HG03354 (cell line): ENCODE data around the gene LRIF1.
"Not testable (repeated sequence)": the region's sequence is repeated elsewhere in the genome, so short reads cannot be mapped to it uniquely, and the experiment has no call there.

ENCODE experiments used
- ATAC-seq: cut with Tn5 transposase; IDR thresholded peaks from one replicate; pipeline ENCODE4 v1.9.1; 2021; ENCODE audit warnings: mild to moderate bottlenecking; ENCODE audit not compliant: unreplicated experiment, poor library complexity, severe bottlenecking

Gene LRIF1, protein sequence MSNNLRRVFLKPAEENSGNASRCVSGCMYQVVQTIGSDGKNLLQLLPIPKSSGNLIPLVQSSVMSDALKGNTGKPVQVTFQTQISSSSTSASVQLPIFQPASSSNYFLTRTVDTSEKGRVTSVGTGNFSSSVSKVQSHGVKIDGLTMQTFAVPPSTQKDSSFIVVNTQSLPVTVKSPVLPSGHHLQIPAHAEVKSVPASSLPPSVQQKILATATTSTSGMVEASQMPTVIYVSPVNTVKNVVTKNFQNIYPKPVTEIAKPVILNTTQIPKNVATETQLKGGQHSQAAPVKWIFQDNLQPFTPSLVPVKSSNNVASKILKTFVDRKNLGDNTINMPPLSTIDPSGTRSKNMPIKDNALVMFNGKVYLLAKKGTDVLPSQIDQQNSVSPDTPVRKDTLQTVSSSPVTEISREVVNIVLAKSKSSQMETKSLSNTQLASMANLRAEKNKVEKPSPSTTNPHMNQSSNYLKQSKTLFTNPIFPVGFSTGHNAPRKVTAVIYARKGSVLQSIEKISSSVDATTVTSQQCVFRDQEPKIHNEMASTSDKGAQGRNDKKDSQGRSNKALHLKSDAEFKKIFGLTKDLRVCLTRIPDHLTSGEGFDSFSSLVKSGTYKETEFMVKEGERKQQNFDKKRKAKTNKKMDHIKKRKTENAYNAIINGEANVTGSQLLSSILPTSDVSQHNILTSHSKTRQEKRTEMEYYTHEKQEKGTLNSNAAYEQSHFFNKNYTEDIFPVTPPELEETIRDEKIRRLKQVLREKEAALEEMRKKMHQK

GRCh38 chr1:110963691-110964454 lies at the start of gene LRIF1:
Gene LRIF1, minus strand, starts transcription at chr1:110963922. Its CDS starts 234 bp downstream, at chr1:110963688.
- ATAC-seq = peak; percentile 95

DNA sequence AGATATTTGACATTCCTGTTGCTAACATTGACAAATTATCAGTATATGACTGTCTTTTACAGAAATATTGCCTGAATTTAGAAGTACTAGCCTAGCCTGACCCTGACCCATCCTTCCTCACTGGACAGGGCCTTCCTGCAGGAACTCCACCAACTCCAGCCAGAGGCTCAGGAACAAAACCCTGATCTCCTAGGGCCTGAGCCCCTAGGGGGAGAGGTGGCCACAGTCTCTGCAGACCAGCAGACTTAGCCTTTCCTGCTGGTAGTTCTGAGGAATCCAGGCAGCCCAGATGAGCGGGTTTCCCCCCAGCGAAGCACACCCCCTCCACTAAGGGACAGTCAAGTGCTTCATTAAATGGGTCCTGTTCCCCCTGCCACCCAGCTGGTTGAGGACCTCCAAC lies 44.3 kb upstream of the LRIF1 start:
- no peak for ATAC-seq

DNA sequence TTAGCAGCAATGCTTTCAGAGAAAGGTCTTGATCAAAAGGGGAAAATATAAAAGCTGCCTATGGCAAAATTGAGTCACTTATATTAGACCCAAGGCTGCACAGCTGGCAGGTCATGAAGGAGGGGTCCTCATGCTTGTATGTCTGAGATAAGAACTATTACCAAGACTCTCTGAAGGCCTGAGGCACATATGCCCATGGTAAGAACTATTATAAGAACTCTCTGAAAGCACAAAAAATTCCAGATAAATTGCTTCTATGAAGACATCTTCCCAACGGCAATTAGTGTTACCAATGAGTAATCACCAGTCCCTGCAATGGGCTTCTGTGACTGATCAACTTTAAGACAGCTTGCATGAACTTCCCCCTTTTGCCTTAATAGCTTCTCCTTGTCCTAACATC lies 42.8 kb upstream of the LRIF1 start:
- ATAC-seq = no peak

- not testable (repeated sequence) for ATAC-seq
These were observed 35.9 kb upstream of the LRIF1 start for GRCh38 chr1:110999607-111000006.

DNA sequence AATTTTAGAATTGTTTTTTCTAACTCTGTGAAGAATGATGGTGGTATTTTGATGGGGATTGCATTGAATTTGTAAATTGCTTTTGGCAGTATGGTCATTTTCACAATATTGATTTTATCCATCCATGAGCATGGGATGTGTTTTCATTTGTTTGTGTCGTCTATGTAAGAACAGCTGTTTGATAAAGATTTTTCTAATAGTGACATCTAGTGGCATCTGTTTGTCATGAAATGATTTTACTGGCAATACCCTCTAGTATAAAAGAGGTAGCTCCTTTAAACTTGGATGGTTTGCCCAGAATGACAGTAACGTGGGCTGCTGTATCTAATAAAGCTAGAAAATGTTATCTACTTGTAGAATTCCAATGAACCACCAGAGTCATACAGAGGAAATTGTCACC lies 28.6 kb upstream of the LRIF1 start:
- ATAC-seq = not testable (repeated sequence)

DNA sequence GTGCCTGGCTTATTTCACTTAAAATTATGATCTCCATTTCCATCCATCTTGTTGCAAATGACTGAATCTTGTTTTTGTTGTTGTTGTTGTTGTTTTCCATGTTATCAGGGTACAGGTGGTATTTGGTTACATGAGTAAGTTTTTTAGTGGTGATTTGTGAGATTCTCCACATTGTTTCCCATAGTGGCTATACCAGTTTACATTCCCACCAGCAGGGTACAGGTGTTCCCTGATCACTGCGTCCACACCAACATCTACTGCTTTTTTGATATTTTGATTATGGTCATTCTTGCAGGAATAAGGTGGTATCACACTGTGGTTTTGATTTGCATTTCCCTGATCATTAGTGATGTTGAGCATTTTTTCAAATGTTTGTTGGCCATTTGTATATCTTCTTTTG lies 27.6 kb upstream of the LRIF1 start:
- not testable (repeated sequence) for ATAC-seq

DNA sequence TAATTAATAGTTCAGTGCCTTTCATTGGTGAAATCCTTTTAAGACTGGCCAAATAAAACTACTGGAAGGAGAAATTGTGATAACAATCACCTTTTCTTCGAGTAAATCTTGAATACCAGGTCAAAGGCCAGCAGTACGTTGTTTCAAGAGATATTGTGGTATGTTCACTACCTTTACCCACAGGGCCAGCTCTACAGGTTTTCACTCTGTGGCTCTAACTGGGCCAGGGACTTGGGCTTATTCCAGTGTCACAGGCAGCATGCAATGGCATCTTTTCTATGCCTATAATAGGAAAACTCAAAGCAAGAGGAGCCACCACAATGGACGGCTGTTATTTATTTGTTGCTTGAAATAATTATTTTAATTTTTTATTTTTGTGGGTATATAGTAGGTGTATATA lies 26.8 kb upstream of the LRIF1 start:
- ATAC-seq = no peak

DNA sequence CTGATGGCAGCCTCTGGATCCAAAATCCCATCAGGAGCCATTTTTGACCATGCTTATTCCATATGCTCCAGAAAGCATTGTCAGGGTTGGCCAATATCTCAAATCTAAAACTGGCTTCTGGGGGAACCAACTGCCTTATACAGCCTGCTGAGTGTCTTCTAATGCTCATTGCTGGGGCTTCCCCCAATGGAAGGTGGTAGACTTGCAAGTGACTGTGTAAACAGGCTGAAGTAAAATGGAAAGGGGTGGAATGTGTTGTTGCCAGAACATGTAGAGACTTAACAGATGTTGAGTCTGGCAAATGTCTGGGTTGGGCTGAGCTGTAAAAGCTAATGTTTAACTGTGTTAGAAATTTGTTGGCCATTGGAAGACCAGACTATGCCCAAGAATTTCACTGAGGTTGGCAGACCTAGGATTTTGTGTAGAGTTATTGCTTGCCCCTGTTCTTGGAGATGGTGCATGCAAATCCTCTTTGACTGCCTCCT lies 22.7 kb upstream of the LRIF1 start:
- no peak for ATAC-seq

DNA sequence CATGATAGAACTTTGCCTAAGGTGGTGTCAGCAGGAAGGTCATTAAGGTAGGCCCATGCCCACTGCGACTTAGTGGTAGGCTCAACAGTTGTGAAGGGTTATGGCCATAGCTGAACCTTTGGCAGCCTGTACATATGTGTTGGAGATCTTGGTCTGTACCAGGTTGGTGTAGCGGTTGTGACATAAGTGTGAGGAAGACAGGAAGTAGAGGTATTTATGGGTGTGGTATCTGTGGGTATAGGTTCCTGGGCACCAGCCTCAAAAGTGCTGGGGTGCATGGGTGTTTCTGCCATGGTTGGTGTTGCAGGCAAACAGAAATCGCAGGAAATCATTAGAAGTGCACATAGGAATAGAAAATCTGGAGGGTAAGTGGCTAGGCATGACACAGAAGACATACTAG lies 18.6 kb upstream of the LRIF1 start:
- no peak for ATAC-seq

- ATAC-seq = no peak
These were observed 15.4 kb upstream of the LRIF1 start for GRCh38 chr1:110979154-110979553.

DNA sequence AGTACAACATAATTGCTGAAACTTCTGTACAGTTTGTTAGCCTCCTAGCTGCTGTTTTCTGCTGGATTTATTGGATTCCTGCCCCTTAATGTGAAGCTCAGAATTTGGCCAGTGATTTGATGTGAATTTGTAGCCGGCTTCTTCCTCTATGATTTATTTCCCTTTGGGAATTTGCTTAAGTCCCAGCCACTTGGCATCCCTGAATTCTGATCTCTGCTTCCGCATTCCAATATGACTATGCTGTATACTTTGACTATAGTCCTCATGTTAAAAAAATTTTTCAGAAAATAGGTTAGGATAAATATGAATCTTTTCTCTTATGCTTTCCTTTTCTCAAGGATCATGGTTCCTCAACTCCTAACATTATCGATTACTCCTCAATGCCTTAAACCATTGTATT lies 12.4 kb upstream of the LRIF1 start:
- ATAC-seq = no peak

DNA sequence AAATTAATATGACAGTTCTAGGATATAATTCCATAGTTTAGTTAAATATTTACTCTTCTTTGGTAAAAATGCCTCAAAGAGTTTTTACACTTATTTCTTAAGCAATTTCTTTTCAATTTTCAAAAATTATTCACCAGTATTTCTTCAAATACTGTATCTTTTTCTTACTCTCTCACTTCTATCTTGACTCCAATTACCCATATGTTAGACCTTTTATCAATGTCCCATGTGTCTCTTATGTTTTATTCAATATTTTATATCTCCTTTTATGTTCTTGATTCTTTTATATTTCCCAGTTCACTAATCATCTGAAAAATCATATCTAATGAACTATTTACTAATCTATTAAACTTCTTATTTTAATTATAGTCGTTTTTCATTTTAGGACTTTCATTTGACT lies 11.5 kb upstream of the LRIF1 start:
- no peak for ATAC-seq

DNA sequence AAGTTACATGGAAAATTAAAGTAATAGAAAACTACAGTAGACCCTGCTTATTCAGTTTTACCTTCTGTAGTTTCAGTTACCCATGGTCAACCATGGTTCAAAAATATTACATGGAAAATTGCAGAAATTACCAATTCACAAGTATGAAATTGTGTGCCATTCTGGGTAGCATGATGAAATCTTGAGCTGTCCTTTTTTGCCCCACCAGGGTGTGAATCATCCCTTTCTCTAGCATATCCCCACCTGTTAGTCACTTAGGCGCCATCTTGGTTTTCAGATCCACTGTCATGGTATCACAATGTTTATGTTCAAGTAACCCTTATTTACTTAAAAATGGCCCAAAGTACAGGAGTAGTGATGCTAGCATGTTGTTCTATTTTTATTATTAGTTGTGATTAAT lies 3.5 kb upstream of the LRIF1 start:
- no peak for ATAC-seq

DNA sequence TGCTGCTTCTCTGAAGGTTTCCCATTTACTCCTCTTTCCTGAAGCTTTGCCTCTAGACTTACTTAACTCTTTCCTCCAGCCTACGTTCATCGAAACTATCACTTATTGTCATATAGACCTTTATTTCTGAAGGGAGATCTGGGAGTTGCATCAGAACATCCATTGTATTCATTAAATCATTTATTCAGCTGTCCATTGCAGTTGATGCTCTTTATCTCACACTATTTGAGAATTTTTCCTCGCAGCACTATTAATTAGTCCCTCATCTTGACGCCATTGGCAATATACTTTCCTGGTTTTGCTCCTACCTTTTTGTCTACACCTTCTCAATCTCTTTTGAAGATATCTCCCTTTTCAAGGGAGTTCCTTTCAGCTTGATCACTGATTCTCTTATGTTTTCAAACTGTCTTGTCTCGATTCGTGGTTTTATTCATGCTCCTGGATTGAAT lies 757 bp upstream of the LRIF1 start:
- no peak for ATAC-seq

- peak; percentile 37 for ATAC-seq
These were observed 631 bp downstream of the LRIF1 start for GRCh38 chr1:110962892-110963690.

- no peak for ATAC-seq
These were observed 1.8 kb downstream of the LRIF1 start for GRCh38 chr1:110961902-110962301.

DNA sequence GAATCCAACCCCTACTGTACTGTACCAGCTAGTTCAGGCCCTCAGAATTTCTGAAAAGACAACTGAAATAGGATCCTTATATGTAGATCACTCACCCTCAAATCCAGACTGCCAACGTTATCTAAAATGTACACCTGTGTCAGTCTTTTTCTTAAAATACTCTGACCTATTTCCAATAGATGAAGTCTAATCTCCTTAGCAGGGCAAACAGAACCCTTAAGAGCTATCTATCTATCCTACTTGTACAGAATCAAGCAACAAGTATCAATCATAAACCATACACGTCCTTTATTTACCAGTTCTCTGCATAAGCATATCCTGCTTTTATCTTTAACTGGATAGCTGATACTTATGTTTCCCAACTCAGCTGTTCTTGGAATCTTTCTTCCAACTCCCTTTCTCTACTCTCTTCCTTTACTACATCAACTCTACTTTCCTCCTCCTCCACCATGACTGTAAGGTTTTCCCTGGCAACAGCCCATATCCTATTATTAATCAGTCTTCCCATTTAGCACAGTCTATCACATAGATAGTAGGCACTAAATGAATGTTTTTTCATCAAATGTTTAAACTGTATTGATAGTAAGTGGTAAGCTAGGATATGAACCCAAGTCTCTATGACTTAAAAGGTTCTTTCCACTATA lies 2.8 kb downstream of the LRIF1 start:
- no peak for ATAC-seq

DNA sequence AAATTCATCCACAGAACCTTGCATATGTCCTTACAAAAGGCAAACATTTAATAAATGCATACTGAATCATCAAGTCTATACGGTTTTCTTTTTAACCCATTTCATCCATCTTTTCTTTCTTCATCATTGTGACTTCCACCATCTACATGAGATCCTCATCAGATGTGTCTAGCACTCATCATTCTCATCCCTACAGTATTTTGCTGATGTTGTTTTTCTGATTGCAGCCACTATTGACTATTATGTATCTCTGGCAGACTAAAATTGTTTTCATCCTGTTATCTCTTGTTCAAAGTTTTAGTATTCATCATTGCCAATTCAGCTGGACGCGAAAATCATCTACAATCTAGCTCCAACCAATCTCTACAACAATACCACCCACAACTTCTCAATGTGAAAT lies 5.9 kb downstream of the LRIF1 start:
- ATAC-seq = no peak

GRCh38 chr1:110956586-110956985 lies 7.1 kb downstream of the LRIF1 start:
- no peak for ATAC-seq
